Measurements from ENCODE around the gene PTPRO.
A peak's percentile ranks its signal among the peaks of the same experiment; 100 is the strongest.

Gene PTPRO

GRCh38 chr12:15527201-15528080 lies 205.1 kb downstream of the PTPRO start:
- peak; percentile 54 for DNase-seq (ENCODE audit: low read depth)

GRCh38 chr12:15528666-15529065 lies 206.4 kb downstream of the PTPRO start:
- no peak for DNase-seq (ENCODE audit: low read depth)

DNA sequence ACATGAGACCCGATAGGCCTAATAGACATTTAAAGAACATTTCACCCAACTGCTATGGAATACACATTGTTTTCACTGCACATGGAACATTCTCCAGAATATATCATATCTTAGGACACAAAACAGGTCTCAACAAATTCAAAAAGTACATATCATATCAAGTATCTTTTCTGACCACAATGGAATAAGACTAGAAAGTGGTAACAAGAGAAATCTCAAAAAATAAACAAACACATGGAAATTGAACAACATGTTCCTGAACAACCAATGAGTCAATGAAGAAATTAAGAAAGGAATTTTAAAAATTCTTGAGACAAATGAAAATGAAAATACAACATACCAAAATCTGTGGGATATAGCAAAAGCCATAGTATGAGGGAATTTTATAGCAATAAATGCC lies 208.1 kb downstream of the PTPRO start:
- no peak for DNase-seq (ENCODE audit: low read depth)

- DNase-seq (ENCODE audit: low read depth) = peak; percentile 78
Observed at GRCh38 chr12:15532364-15532977, 210.2 kb downstream of the PTPRO start.

DNA sequence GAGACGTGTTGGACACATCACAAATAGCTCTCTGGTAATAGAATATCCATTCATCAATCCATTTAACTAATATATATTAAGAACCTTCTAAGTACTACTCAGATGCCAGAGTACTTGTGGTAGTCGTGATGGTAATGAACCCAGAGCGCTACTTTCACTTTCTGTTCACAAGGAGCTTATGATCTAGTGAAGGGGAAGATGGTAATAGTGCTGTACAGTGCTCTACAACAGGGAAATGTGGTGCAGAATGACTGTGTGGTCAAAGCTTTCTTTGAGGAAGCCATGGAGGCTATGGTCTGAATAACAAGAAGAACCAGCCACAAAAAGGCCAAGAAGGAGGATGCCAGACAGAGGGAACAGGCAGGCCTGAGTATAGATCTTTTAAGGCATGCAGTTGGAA lies 212.0 kb downstream of the PTPRO start:
- peak; percentile 39 for DNase-seq (ENCODE audit: low read depth)

- peak; percentile 40 for DNase-seq (ENCODE audit: low read depth)
Observed at GRCh38 chr12:15534874-15535273, 212.6 kb downstream of the PTPRO start.

DNA sequence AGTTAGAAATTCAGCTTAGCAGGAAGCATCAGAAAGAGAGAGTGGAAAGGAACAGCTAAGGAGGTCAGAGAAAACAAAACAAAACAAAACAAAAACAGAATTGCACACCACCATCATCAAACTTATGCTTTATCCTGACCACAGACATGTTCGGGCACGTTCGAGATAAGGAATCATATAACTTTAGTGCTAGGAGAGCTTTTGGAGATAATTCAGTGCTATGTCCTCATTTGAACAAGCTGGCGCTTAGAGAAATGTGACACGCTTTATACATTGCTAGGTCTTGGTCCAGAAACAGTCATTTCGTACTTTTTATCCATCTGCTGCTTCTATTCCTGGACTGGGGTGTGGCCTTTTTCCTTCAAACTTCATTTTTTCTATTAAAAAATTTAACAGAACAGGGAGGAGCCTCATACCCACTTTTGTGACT lies 213.1 kb downstream of the PTPRO start:
- DNase-seq (ENCODE audit: low read depth) = no peak

DNA sequence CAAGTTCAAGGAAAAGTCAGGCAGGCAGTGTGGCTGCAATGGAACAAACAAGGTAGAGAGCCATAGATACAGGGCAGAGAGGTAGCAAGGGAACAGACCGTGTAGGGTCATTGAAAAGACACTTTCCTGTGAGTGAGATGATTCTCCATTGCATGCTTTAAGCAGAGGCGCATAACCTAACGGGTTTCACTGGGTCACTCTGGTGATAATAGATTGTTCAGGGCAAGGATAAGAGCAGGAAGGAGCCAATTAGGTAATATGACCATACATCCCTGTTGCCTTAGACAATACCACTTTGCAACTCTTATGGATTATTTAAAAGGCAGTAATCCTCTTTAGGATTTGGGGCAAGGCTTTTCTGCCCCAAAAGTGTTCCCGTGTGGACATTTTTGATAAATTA lies 214.1 kb downstream of the PTPRO start:
- no peak for DNase-seq (ENCODE audit: low read depth)

- DNase-seq (ENCODE audit: low read depth) = no peak
Observed at GRCh38 chr12:15538881-15539280, 216.6 kb downstream of the PTPRO start.

DNA sequence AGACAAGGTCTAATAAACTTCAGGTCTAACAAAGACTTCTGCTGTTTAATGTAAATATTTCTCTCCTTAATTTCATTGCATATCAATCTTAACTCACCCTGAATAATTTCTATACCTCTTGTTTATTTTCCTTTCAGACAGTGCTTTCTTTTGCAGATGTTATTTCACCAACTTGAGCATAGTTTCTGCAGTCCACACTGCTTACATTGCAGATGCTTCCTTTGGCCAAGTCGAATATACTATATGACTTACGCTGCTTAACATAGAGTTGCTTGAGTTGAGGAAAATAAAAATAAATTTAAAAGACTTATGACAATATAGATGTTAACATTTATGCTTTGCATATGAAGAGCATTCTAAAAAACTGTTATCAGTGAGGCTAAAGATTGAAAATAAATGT lies 217.7 kb downstream of the PTPRO start:
- peak; percentile 3 for DNase-seq (ENCODE audit: low read depth)

DNA sequence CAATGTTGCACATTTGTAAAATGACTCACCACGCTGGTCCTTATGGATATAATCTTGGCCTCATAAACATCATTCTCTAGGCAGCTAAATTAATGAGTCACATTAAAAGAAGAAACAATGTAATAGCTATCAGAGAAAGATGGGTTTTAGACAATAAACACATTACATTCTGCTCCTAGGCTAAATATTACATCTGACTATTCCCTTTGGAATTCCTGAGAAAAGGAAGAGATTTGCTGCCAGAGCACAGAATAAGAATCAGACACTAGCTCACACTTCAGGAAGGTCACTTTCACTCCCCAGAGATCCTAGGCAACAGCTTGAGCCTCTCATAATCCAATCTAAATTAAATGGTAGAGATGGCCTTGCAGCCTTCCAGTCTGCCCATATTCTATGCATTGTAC lies 218.2 kb downstream of the PTPRO start:
- DNase-seq (ENCODE audit: low read depth) = peak; percentile 73

DNA sequence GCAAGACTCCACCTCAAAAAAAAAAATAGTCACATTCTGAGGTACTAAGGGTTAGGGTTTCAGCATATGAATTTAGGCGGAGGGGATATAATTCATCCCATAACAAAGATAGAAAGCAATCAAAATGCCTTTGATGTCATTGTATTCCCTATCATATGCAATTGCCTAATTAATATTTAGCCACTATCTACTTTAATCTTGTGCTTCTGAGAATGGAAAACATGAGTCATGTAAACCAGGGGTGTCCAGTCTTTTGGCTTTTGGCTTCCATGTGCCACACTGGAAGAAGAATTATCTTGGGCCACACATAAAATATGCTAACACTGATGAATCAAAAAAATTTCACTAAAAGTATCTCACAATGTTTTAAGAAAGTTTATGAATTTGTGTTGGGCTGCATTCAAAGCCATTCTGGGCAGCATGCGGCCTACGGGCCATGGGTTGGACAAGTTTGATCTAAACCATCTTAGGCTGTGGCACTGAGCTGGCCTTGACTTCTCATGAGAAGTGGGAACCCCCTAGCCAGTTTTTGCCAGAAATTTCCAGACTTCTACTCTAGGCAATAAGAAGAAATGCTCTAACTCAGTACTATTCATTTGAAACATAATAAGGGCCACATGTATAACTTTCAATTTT lies 219.8 kb downstream of the PTPRO start:
- DNase-seq (ENCODE audit: low read depth) = no peak

DNA sequence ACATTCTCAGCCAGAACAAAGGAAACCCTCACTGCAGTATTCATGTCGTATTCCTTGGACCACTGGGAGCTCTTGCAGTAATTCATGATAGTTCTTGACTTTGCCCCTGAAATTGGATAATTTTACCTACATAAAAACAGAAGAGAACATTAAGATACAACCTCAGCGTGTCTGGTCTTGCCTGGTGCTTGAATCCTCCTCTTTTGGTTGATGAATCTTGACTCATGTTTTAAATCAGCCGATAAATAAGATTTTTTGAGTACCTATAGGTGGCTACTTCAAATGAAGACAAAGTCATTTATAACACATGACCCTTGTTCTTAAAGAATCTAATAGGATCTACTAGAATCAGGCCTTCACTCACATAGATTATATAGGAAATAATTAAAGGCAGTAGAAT lies 221.0 kb downstream of the PTPRO start:
- DNase-seq (ENCODE audit: low read depth) = no peak

GRCh38 chr12:15544589-15544988 lies 222.3 kb downstream of the PTPRO start:
- no peak for DNase-seq (ENCODE audit: low read depth)

GRCh38 chr12:15545334-15545733 lies 223.0 kb downstream of the PTPRO start:
- DNase-seq (ENCODE audit: low read depth) = no peak

- DNase-seq (ENCODE audit: low read depth) = no peak
Observed at GRCh38 chr12:15546102-15546701, 223.9 kb downstream of the PTPRO start.

GRCh38 chr12:15547063-15547462 lies 224.8 kb downstream of the PTPRO start:
- no peak for DNase-seq (ENCODE audit: low read depth)

GRCh38 chr12:15547691-15548090 lies 225.4 kb downstream of the PTPRO start:
- DNase-seq (ENCODE audit: low read depth) = no peak

GRCh38 chr12:15550793-15551192 lies 228.5 kb downstream of the PTPRO start:
- no peak for DNase-seq (ENCODE audit: low read depth)

GRCh38 chr12:15555446-15555845 lies 233.1 kb downstream of the PTPRO start:
- no peak for DNase-seq (ENCODE audit: low read depth)

DNA sequence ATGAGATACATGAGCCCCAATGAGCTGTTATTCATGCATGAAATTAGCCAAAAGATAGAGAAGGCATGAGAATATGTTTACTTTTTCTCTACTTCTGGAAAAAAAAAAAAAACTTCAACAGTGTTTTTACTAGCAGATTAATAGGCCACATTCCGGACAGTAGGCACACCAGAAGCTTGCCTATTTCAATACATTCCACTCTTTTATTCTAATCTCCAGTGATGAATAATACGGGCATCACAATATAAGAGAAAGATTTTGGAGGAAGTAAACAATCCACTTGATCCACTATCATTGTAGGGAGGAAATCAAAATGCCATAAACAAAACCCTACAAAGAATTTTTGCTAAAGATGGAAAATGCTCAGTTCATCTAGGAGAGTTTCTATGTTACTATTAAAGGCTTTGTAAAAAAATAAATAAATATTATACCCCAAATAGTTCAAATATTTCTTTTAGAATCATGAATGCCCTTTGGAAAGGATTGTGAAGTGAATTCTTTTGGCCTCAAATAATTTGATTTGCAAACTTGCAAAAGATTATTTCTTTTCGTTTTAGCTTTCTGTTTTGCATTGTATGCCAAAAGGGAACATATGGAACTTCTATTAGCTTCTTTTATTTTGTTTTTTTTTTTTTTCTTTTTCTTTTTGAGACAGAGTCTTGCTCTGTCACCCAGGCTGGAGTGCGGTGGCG lies 234.2 kb downstream of the PTPRO start:
- no peak for DNase-seq (ENCODE audit: low read depth)

GRCh38 chr12:15558915-15559528 lies 236.7 kb downstream of the PTPRO start:
- DNase-seq (ENCODE audit: low read depth) = peak; percentile 65
